ENCODE data around the gene TMEM209.

- TF ChIP-seq, protein P1, sequence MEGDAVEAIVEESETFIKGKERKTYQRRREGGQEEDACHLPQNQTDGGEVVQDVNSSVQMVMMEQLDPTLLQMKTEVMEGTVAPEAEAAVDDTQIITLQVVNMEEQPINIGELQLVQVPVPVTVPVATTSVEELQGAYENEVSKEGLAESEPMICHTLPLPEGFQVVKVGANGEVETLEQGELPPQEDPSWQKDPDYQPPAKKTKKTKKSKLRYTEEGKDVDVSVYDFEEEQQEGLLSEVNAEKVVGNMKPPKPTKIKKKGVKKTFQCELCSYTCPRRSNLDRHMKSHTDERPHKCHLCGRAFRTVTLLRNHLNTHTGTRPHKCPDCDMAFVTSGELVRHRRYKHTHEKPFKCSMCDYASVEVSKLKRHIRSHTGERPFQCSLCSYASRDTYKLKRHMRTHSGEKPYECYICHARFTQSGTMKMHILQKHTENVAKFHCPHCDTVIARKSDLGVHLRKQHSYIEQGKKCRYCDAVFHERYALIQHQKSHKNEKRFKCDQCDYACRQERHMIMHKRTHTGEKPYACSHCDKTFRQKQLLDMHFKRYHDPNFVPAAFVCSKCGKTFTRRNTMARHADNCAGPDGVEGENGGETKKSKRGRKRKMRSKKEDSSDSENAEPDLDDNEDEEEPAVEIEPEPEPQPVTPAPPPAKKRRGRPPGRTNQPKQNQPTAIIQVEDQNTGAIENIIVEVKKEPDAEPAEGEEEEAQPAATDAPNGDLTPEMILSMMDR (IDR thresholded peaks at IDR 0.05), result no peak
- no peak for TF ChIP-seq EZH2 (IDR thresholded peaks at IDR 0.05)
- no peak for TF ChIP-seq EZH2phosphoT487 (IDR thresholded peaks at IDR 0.05)
Observed at GRCh38 chr7:130226333-130226732, 21.1 kb upstream of the TMEM209 start.
